HG03565 (cell line): ENCODE data around the gene NME3.
"Not testable (repeated sequence)": the region's sequence is repeated elsewhere in the genome, so short reads cannot be mapped to it uniquely, and the experiment has no call there.

Source experiments
- ATAC-seq: cut with Tn5 transposase; IDR thresholded peaks from one replicate; pipeline ENCODE4 v1.9.1; 2021; ENCODE audit warnings: mild to moderate bottlenecking, moderate library complexity; ENCODE audit not compliant: unreplicated experiment

NME3 gene

GRCh38 chr16:1754204-1754603, 17.1 kb downstream of the NME3 start:
- no peak for ATAC-seq

GRCh38 chr16:1752853-1753252, 18.5 kb downstream of the NME3 start:
- no peak for ATAC-seq

GRCh38 chr16:1751946-1752345, 19.4 kb downstream of the NME3 start:
- ATAC-seq: no peak

GRCh38 chr16:1749152-1750117, 21.9 kb downstream of the NME3 start:
- no peak for ATAC-seq

GRCh38 chr16:1747934-1748333, 23.4 kb downstream of the NME3 start:
- no peak for ATAC-seq

- ATAC-seq: no peak
Observed at GRCh38 chr16:1746693-1747195, 24.6 kb downstream of the NME3 start.

- no peak for ATAC-seq
Observed at GRCh38 chr16:1745900-1746692, 25.2 kb downstream of the NME3 start.

GRCh38 chr16:1745181-1745899, 26.0 kb downstream of the NME3 start:
- no peak for ATAC-seq

- ATAC-seq: no peak
Observed at GRCh38 chr16:1744338-1744840, 27.0 kb downstream of the NME3 start.

- no peak for ATAC-seq
Observed at GRCh38 chr16:1743376-1744337, 27.7 kb downstream of the NME3 start.

- no peak for ATAC-seq
Observed at GRCh38 chr16:1741553-1742165, 29.7 kb downstream of the NME3 start.

GRCh38 chr16:1740781-1741490, 30.4 kb downstream of the NME3 start:
- no peak for ATAC-seq

GRCh38 chr16:1740234-1740633, 31.1 kb downstream of the NME3 start:
- no peak for ATAC-seq

GRCh38 chr16:1734816-1735215, 36.5 kb downstream of the NME3 start:
- ATAC-seq: no peak

GRCh38 chr16:1734123-1734522, 37.2 kb downstream of the NME3 start:
- ATAC-seq: no peak

GRCh38 chr16:1732551-1732987, 38.8 kb downstream of the NME3 start:
- ATAC-seq: not testable (repeated sequence)

GRCh38 chr16:1732071-1732470, 39.3 kb downstream of the NME3 start:
- no peak for ATAC-seq

- ATAC-seq: no peak
Observed at GRCh38 chr16:1731603-1732002, 39.7 kb downstream of the NME3 start.

- no peak for ATAC-seq
Observed at GRCh38 chr16:1731073-1731472, 40.3 kb downstream of the NME3 start.
